Gastroesophageal sphincter (tissue), 4 donors: ENCODE measurements around the gene CTNND2. TPM values are rescaled to one million over a fixed set of nuclear protein-coding genes. Genes with fewer than 3 reads are reported as not detected.

ENCODE experiments used
- ATAC-seq: fragments of 150-250 bp; one replicate; pipeline ENCODE4 v1.9.1; 2016; ENCODE audit warnings: mild to moderate bottlenecking, moderate library complexity
- H3K27ac ChIP-seq, 4 donors: fragments of 200-600 bp; sonication (generic) in 3 of 4; 1 replicate in 3 of 4; 2 replicates in 1 of 4; pipeline ENCODE4 v1.5.1; 2016 to 2019
- H3K27me3 ChIP-seq: fragments of 200-600 bp; sonication (generic); one replicate; pipeline ENCODE4 v1.5.1; 2019
- H3K36me3 ChIP-seq, 2 donors: fragments of 200-600 bp; sonication (generic); one replicate each; pipeline ENCODE4 v1.5.1; 2019; ENCODE audit warnings: control low read depth in 1 of 2
- H3K4me1 ChIP-seq, 3 donors: fragments of 200-600 bp; sonication (generic); 1 replicate in 2 of 3; 2 replicates in 1 of 3; pipeline ENCODE4 v1.5.1; 2016 to 2019; ENCODE audit warnings: control low read depth in 2 of 3
- H3K4me3 ChIP-seq, 2 donors: fragments of 200-600 bp; sonication (generic); one replicate each; pipeline ENCODE4 v1.5.1; 2019; ENCODE audit warnings: mild to moderate bottlenecking in 1 of 2, moderate library complexity in 1 of 2
- H3K9me3 ChIP-seq, 3 donors: fragments of 200-600 bp; sonication (generic); one replicate each; pipeline ENCODE4 v1.5.1; 2017 to 2019; ENCODE audit warnings: control low read depth in 2 of 3
- EP300 ChIP-seq: sonication (generic); formaldehyde crosslinking; IDR thresholded peaks from one replicate; pipeline ENCODE4 v1.6.1; 2017; ENCODE audit warnings: antibody characterized with exemption, mild to moderate bottlenecking
- POLR2A ChIP-seq, 2 donors: fragments of 450-650 bp; IDR thresholded peaks; one replicate each; pipeline ENCODE4 v1.6.1; 2017; ENCODE audit warnings: antibody characterized with exemption in 2 of 2, mild to moderate bottlenecking in 2 of 2, moderate library complexity in 1 of 2
- POLR2AphosphoS5 ChIP-seq: sonication (generic); formaldehyde crosslinking; IDR thresholded peaks from one replicate; pipeline ENCODE4 v1.6.1; 2017; ENCODE audit warnings: antibody characterized with exemption
- WGBS, 2 donors: methylation state at CpG; one replicate each; pipeline ENCODE4 v1.1.5; 2018; ENCODE audit warnings: low coverage in 1 of 2; 5-methylcytosine and 5-hydroxymethylcytosine counted together
- total RNA-seq, 4 donors: library from RNA; depleted of rRNA; stranded (reverse); fragments of >200 nt; gene quantifications; one replicate each; pipeline ENCODE4 v1.1.0, GENCODE V29; 2016
- TF ChIP-seq, protein P1 (sequence below), 4 experiments: fragments of 200-600 bp in 2 of 4; fragments of 450-650 bp in 2 of 4; sonication (generic) in 1 of 4; IDR thresholded peaks; one replicate each; pipeline ENCODE4 v1.5.1; 2017 to 2019; ENCODE audit warnings: antibody characterized with exemption in 4 of 4, mild to moderate bottlenecking in 2 of 4, moderate library complexity in 2 of 4

The CTNND2 gene
- total RNA-seq, 4 donors from 2014 or later = 0.40 to 3.1 (median 1.9) TPM

DNA sequence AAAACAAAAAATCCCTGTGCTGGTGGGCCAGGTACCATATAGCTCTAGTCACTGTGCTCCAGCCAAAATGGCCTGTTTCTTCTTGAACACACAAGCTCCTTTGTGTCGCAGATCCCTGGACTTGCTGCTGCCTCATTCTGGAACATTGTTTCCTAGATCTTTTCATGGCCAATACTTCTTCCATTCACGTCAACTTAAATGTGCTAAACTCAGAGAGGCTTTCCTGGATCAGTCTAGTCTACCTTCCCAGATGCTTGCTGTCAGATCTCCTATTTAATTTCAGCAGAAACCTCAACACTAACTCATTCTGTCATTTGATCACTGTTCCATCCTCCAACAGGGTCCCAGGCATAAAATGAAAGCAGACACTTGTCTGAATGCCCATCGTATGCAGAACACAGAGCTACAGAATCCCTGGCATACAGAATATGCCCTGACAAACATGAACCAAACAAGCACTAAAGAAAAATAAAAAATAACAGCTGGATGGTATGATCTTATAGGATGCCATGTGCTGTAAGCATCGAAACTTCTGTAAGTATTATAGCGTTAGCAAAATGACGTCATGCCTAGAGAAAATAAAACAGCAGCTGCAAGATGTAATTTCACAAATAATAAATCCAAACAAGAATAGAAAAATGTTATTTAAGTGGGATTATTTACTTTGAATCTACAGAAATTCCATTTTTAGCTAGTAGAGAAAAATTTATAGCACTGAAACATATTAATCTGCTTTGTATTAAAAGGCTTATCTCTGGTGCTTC is 739.5 kb downstream of the CTNND2 start:
- peaks cover 2% of the 10 kb centered on the region for H3K27me3 ChIP-seq
- no peaks in the 10 kb centered on the region for H3K4me1 ChIP-seq
- H3K4me3 ChIP-seq = no peak overlapping the region
- no peaks in the 10 kb centered on the region for H3K9me3 ChIP-seq
- H3K36me3 ChIP-seq = no peaks in the 10 kb centered on the region
- 36% methylated on average over 4 to 6 of the region's 6 CpGs for WGBS, 2 donors
- TF ChIP-seq POLR2AphosphoS5 (no peak), EP300 (no peak), POLR2A (IDR thresholded peaks at IDR 0.05) (no peak)
- TF ChIP-seq, protein P1, sequence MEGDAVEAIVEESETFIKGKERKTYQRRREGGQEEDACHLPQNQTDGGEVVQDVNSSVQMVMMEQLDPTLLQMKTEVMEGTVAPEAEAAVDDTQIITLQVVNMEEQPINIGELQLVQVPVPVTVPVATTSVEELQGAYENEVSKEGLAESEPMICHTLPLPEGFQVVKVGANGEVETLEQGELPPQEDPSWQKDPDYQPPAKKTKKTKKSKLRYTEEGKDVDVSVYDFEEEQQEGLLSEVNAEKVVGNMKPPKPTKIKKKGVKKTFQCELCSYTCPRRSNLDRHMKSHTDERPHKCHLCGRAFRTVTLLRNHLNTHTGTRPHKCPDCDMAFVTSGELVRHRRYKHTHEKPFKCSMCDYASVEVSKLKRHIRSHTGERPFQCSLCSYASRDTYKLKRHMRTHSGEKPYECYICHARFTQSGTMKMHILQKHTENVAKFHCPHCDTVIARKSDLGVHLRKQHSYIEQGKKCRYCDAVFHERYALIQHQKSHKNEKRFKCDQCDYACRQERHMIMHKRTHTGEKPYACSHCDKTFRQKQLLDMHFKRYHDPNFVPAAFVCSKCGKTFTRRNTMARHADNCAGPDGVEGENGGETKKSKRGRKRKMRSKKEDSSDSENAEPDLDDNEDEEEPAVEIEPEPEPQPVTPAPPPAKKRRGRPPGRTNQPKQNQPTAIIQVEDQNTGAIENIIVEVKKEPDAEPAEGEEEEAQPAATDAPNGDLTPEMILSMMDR (IDR thresholded peaks at IDR 0.05) = no peak
- ATAC-seq = no peak
- H3K27ac ChIP-seq = no peak overlapping the region

DNA sequence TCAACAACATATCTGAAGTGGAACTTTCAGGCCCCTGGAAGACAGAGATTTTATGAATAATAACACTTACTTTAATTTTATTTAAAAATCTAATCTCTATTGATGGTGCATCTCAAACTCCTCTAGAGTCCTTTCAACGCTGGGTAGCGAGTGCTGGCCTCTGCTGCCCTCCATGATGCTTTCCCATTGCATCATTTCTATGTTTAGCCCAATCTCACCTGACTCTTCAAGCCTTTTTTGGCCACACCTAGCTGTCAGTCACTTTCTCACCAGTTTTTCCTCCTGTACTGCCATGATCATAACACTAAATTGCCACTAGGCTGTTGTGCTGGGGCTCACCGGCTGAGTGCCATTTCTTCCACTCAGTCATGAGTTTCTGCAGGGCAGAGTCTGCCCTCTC is 747.1 kb downstream of the CTNND2 start:
- Histone ChIP-seq H3K4me1 (no peaks in the 10 kb centered on the region), H3K27me3 (peaks cover 17% of the 10 kb centered on the region), H3K4me3 (no peak overlapping the region), H3K36me3 (no peaks in the 10 kb centered on the region), H3K27ac (no peak overlapping the region), H3K9me3 (no peaks in the 10 kb centered on the region)
- WGBS, 2 donors = 98 to 100% methylated on average over 1 to 3 of the region's 3 CpGs
- ATAC-seq = no peak
- TF ChIP-seq POLR2AphosphoS5 (no peak), POLR2A (IDR thresholded peaks at IDR 0.05) (no peak), EP300 (no peak)
- TF ChIP-seq, protein P1 (IDR thresholded peaks at IDR 0.05) = no peak

DNA sequence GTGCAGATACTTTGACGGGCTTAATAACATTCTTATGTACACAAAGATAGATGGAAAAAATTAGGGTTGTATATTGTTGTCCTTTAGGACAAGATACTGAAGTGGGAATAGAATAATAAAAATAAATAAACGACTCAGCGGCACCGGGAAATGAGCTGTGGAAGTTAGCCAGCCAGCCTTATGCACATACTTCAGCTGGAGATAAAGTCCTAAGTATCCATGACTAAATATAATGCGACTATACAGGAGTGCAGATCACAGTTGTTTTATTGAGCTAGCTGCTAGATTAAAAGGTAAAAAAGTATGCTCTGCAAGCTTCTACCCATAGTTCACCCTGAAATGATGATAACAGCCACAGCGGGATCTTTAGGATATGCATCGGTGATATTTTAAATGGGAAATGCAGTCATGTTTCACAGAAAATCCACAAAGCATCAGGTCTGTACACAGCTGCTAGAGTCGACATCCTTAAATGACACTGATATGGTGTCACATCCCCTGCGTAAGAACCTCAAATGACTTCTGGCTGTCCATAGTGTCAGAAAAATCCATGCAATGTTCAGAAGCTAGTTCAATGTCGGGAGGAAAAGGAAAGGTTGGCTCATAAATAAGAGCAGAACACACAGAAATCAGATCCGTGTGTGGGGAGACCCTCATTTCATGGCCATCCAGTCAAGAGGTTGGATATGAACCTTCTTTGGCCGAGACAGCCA is 750.4 kb downstream of the CTNND2 start:
- no peak overlapping the region for H3K27ac ChIP-seq
- no peak for ATAC-seq
- no peaks in the 10 kb centered on the region for H3K4me1 ChIP-seq
- TF ChIP-seq EP300 (no peak), POLR2AphosphoS5 (no peak), POLR2A (IDR thresholded peaks at IDR 0.05) (no peak)
- TF ChIP-seq, protein P1 (IDR thresholded peaks at IDR 0.05) = no peak
- H3K9me3 ChIP-seq = no peaks in the 10 kb centered on the region
- 55 to 68% methylated on average over 10 to 12 of the region's 12 CpGs for WGBS, 2 donors
- H3K36me3 ChIP-seq = no peaks in the 10 kb centered on the region
- H3K27me3 ChIP-seq = peaks cover 9% of the 10 kb centered on the region
- H3K4me3 ChIP-seq = no peak overlapping the region

DNA sequence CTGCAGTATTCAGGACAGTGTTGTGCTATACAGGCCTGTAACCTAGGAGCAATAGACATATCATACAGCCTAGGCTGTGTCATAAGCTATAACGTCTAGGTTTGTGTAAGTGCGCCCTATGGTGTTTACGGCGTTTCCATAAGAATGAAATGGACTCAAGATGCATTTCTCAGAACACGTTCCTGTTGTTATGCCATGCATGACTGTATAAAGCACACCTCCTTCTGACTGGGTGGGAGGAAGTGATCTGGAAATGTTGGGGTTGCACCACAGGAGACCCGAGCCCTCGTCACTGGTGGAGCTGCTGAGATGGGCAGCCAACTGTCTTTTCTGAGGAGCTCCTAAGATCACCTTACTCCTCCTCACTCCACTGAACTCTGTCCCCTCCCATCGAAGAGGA is 751.9 kb downstream of the CTNND2 start:
- Histone ChIP-seq H3K27ac (no peak overlapping the region), H3K4me1 (no peaks in the 10 kb centered on the region), H3K9me3 (no peaks in the 10 kb centered on the region), H3K27me3 (peaks cover 8% of the 10 kb centered on the region), H3K4me3 (no peak overlapping the region), H3K36me3 (no peaks in the 10 kb centered on the region)
- 76 to 86% methylated on average over 5 to 8 of the region's 8 CpGs for WGBS, 2 donors
- TF ChIP-seq POLR2A (IDR thresholded peaks at IDR 0.05) (no peak), EP300 (no peak), POLR2AphosphoS5 (no peak)
- TF ChIP-seq, protein P1 (IDR thresholded peaks at IDR 0.05) = no peak
- no peak for ATAC-seq
